Left lobe of liver (tissue), 2 donors: Measurements from ENCODE around the gene RARS2. TPM values are rescaled to one million over a fixed set of nuclear protein-coding genes. Genes with fewer than 3 reads are reported as not detected.
"Not testable (repeated sequence)": the region's sequence is repeated elsewhere in the genome, so short reads cannot be mapped to it uniquely, and the experiment has no call there.

ENCODE experiments used
- ATAC-seq: fragments of 200-7000 bp; cut with Tn5 transposase; one replicate; pipeline ENCODE4 v1.9.1; 2020; ENCODE audit warnings: mild to moderate bottlenecking, moderate library complexity
- DNase-seq: peaks from one replicate; pipeline ENCODE4 v3.0.0-alpha.2; 2020; ENCODE audit warnings: low spot score
- total RNA-seq: library from RNA; stranded (reverse); gene quantifications from one replicate; pipeline ENCODE4 v1.2.1, GENCODE V29; 2021
- donor health status: DM: no; HTN: no; CAD: no; lungs with moderate emphysema.
- donor health status: DM: no; HTN: yes; CAD: no.

RARS2 gene
- total RNA-seq, 1 donor from 2014 or later: 13.6 TPM

DNA sequence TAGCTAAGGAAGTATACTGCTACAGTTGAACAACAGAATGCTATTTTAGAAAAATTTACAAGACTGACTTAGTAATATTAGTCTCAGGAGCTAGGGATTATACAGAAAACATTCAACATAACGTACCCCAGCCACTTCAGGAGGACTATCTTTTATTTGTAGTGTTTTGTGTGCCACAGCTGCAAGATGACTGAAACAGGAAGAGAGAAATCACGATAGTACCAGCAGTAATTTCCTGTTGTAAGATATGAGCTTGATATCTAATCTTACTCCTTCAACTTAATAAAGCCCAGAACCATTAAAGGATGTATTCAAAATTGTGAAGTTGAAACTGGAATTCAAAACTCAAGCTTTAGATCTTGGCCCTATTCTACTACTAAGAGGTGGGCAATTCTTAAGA lies 75.0 kb downstream of the RARS2 start:
- DNase-seq (no peak), ATAC-seq (no peak)

DNA sequence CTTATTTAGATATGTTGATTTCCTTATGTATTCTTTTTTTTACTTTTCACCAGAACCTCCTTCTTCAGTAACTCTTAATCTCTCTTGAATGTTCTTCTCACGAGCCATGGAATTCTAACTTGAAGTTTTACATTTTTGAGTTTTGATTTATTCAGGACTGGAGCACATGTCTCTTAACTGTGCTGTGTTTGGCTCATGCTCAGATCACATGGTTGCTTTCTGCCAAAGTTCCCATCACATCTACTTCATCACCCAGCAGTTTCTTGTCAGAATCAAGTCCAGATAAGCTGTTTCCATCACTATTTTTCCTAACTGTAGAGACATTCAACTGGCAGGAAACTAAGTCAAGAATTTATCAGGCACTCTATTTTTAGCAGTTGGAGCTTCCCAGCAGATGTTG lies 85.3 kb downstream of the RARS2 start:
- no peak for DNase-seq

DNA sequence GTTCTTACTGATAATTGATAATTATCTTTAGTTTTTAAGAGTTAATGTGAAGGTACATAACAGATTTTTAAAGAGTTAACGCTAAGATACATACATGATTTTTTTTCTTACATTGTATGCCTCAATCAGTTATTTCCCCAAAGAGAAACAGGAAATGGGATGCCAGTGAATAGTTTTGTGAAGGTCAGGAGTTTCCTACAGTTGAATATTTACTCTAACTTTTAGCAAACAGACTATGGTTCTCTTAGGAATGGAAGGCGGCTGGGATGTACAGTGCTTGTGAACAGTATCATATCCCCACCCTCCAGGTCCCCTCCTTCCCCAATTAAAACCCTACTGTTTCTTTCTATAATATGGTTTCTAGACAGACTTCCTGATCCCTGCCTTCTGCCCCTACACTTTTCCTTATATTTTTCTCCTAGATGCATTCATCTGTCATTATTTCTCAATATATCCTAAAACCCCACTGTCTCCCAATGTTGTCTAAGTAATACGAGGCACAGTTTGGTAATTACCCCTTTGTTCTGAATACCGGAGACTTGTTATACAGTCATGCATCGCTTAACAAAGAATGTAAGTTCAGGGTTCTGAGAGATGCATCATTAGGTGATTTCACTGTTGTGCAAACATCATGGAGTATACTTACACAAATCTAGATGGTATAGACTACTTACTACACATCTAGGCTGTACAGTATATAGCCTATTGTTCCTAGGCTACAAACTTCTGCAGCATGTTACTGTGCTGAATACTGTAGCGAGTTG lies 87.8 kb downstream of the RARS2 start:
- no peak for DNase-seq
- ATAC-seq: no peak

More for the DNA sequence above, 85.3 kb downstream of the RARS2 start:
- no peak for ATAC-seq

DNA sequence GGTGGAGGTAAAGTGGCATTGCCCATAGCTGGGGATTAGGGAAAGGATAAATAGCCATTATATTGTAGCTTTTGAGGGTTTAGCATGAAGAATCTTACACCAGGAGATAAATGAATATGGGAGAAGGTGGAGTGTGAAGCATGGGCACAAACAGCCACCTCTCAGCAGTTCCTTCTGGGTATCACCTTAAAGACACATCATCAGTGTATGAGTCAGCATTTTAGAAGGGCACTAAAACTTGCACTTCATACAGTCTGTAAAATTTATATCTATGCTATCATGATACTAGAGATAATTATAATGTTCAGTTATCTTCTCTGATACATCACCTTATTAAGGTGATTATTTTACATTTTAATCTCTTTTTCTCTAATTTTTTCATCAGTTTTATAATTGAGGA lies 91.7 kb downstream of the RARS2 start:
- ATAC-seq (no peak), DNase-seq (no peak)

DNA sequence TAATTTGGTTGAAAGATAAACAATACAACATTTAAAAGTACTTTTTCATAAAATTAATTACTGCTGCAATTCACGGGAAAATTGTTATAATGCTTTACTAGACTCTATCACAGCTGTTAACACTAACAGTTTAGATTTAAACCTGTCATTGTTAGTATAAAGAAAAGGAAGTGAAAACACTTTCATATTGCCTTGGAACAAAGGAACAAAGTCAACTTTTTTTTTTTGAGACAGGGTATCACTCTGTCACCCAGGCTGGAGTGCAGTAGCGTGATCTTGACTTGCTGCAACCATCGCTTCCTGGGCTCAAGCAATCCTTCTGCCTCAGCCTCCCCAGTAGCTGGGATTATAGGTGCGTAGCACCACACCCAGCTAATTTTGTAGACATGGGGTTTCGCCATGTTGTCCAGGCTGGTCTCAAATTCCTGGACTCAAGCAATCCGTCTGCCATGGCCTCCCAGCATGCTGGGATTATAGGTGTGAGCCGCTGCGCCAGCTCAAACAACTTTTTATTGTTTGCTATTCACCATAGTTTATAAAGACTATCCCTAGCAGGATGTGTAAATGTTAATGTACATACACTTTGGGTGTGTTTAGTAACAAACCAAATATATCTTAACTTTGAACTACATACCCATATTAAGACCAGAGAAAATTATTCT lies 94.9 kb downstream of the RARS2 start:
- DNase-seq (no peak), ATAC-seq (no peak)

DNA sequence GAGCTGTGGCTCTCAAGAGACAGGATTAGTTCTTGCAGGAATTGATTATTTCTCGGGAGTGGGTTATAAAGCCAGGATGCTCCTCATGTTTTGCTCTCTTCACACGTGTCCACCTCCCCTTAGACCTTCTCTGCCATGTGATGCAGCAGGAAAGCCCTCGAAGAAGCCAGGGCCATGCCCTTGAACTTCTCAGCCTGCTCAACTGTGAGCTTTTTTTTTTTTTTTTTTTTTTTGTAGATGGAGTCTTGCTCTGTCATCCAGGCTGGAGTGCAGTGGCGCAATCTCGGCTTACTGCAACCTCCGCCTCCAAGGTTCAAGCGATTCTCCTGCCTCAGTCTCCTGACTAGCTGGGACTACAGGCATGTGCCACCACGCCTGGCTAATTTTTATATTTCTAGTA lies 100.5 kb downstream of the RARS2 start:
- not testable (repeated sequence) for DNase-seq, ATAC-seq

DNA sequence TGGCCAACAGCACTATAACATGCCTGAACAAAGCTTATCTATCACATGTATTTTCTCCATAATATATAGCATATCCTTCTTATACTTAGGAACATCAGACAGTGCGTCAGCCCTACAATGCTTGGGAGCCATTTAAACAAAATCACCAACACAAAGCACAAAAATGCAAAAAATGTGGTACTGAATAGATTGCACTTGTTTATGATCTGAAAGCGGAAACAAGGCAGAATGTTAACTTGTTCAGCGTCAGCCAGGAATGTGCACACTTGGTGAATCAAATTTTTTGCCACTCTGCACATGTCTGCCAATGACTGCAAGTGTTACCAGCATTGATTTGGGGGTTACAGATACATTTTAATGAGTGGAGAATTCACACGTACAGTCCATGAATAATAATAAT lies 102.2 kb downstream of the RARS2 start:
- DNase-seq: no peak
- ATAC-seq: no peak

DNA sequence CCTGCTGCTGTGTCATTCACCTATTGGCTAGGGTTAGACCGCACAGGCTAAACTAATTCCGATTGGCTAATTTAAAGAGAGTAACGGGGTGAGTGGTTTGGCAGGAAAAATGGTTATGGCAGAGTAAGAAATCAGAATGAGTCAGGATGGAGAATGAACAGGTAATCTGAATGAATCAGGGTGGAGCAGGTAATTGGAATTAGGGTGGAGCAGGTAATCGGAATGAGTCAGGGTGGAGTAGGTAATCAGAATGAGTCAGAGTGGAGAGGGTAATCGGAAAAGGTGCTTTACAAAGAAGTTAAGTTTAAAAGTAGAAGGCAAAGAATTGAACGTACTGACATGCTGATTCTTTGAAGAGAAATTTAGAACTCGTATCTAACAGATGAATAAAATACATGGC lies 105.3 kb downstream of the RARS2 start:
- ATAC-seq (no peak), DNase-seq (no peak)

DNA sequence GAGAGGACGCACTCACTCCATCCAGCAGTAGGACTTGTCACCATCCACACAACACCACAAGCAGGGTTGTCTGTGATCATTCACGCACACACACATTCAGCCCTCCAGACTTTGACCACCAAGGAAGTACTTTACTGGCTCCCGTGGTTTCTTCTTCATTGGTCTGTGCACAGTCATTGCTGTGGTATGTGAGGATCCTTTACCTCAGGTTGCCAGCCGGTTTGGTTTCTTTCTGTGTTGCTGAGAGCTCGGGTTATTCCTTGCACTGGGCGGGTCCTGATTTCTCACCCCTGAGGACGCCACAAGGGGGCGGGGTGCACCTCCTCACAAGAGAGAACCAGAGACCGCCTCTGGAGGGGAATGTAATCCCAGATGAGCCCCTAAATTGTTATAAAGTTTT lies 105.9 kb downstream of the RARS2 start:
- no peak for ATAC-seq
- DNase-seq: no peak

DNA sequence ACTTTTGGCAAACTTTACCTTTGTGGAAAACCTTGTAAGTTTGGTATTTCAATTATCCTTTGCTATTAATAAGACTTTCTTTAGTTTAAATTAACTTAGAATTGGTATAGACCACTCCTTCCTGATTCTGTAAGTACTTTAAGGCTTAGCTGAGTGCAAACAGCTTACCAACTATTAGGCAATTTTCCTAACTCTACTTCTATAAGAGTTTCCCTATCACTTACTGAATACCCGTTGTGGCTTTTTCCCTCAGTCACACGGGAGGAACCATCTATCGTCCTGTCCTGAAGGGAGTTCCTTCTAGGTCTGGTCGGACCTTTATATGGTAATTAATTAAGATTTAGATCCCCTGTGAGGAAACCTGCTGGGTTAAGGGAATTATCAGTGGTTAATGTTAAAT lies 107.4 kb downstream of the RARS2 start:
- DNase-seq (no peak), ATAC-seq (no peak)

DNA sequence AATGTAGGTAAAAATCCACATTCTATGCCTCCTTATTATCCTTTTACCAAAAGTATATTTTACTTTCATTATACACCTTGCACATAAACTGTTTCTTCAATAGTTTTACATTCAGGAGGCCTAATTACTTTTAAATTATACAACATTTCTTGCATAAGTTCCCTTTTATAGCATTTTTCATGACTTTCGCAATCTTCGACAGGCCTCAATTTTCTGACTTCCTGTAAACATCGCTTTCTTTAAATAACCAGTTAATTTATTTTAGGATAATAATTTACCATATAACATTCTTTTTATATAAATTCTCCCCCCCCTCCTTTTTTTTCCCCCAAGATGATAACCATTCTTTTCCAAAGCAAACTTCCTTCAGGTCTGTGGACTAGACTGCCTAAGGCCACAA lies 107.9 kb downstream of the RARS2 start:
- ATAC-seq (no peak), DNase-seq (no peak)

DNA sequence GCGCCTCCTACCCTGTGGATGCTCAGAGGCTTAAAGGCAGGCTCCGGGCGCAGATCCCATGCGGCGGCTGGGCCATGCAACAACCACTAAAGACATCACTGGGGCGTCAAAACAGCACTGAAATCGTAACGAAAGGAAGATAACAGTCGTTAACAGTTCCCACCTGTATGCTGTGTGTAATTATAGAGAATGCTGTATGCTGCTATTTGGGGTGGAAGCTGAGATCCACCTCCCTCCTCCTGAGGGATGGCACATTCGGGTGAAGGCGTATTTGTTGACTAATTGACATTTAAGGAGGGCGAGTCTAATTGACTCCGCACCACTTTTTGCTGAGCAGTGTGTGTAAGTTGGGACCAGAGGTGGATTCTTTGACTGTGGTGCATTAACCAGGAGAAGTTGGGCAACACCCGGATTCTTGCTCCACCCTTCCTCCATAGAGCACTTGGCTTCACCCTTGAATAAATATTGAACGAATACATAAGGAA lies 116.3 kb downstream of the RARS2 start:
- peak; percentile 81 for ATAC-seq
- no peak for DNase-seq

DNA sequence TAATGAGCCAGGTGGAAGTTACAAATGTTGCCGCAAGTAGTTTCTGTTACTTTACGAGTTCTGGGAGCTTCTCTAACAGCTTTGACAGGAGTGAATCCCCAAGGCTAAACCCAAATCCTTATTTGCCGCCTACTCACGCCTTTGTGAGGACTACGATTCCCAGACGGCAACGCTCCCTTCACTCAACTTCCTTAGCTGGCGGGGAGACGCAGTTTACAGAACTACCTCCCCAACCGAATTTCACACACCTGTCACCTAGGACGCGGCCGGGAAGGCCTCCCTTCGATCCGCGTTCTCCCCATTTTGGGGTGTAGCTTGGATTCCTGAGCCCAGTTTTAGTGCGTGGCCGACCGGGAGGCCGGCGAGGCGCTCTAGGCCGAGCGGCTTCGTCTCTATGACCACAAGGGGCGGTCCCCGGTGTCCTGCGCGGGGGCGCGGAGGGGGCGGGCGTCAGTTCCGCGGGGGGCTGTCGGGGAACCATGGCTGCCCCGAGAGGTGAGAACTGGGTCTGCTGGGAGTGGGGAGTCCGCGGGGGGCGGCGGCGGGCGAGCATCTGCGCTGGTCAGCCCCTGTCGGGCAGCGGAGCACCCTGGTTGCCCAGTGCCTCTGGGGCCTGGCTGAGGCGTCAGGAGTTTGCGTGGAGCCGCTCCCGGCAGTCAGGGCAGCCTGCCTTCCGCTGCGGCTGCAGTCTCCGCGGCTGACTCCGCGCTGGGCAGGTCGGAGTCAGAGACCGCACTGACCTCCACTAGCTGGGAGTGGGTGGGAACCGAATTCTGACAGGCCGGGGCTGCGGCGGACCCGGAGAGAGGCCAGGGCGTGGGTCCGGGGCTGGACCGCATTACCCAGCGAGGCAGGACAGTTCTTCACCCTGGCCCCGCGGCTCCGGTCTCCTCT lies 117.0 kb downstream of the RARS2 start, which contains the start of gene SLC35A1:
Gene SLC35A1 (plus strand): TSS at position 450 of the 894 bp plus-strand sequence. CDS start 30 bp downstream, at position 480.
- ATAC-seq: peak; percentile 97
- DNase-seq: peak; percentile 89

DNA sequence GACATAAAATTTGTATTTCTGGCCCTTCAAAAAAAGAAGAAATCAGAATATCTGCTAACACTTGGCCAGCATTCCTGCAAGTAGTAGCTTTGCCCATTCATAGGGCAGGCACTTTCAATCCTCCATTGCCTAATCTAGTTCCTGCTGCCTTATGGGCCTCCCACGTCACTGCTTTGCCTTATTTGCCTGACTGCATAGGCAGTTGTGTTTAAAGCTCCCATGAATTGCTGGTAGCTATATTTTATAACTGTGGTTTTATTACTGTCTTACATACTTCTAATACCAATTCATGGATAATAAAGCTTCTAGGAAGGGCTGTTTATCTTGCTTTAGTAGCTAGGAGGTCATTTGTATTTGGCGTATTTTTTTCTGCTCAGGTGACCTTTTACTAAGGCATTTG lies 124.7 kb downstream of the RARS2 start:
- DNase-seq: no peak
- no peak for ATAC-seq

Other genes with a start within 250 kb of the RARS2 start
- 1.2 TPM for gene C6orf163, start 245.2 kb downstream of the RARS2 start, total RNA-seq
- not detected for gene CFAP206, start 182.0 kb downstream of the RARS2 start, total RNA-seq
- gene SLC35A1, start 117.0 kb downstream of the RARS2 start, total RNA-seq: 9.1 TPM
- gene ORC3, start 148 bp upstream of the RARS2 start, total RNA-seq: 6.3 TPM
- 16.6 TPM for gene AKIRIN2, start 112.2 kb upstream of the RARS2 start, total RNA-seq